GM12872 (cell line): ENCODE results near the gene VGLL2.

Source experiments
- TF ChIP-seq, protein P1 (sequence below): IDR thresholded peaks from 3 replicates; pipeline ENCODE4 v1.5.1; 2011; ENCODE audit warnings: low read depth, mild to moderate bottlenecking, low read length, moderate library complexity; ENCODE audit not compliant: insufficient read depth

The VGLL2 gene

DNA sequence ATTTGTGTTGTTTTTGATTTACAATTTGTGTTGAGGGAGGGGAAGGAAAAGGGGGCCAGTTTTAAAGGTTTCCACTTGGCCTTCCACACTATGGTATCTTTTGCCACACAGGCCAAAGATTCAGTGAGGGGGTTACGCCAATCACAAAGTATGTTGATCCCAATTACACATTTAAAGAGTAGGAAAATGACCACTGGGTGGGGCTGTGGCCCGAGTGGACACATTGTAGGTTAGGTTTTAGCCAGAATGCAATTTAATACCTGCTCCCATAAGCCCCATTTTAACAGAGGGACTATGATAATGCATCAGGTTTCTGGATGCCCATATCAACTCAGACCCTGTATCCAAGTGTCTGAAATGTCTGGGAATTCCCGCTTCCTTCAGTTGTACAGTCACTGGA lies 15.6 kb downstream of the VGLL2 start:
- TF ChIP-seq, protein P1, sequence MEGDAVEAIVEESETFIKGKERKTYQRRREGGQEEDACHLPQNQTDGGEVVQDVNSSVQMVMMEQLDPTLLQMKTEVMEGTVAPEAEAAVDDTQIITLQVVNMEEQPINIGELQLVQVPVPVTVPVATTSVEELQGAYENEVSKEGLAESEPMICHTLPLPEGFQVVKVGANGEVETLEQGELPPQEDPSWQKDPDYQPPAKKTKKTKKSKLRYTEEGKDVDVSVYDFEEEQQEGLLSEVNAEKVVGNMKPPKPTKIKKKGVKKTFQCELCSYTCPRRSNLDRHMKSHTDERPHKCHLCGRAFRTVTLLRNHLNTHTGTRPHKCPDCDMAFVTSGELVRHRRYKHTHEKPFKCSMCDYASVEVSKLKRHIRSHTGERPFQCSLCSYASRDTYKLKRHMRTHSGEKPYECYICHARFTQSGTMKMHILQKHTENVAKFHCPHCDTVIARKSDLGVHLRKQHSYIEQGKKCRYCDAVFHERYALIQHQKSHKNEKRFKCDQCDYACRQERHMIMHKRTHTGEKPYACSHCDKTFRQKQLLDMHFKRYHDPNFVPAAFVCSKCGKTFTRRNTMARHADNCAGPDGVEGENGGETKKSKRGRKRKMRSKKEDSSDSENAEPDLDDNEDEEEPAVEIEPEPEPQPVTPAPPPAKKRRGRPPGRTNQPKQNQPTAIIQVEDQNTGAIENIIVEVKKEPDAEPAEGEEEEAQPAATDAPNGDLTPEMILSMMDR = peak; percentile 26; the same call in 1 of the 3 replicates

DNA sequence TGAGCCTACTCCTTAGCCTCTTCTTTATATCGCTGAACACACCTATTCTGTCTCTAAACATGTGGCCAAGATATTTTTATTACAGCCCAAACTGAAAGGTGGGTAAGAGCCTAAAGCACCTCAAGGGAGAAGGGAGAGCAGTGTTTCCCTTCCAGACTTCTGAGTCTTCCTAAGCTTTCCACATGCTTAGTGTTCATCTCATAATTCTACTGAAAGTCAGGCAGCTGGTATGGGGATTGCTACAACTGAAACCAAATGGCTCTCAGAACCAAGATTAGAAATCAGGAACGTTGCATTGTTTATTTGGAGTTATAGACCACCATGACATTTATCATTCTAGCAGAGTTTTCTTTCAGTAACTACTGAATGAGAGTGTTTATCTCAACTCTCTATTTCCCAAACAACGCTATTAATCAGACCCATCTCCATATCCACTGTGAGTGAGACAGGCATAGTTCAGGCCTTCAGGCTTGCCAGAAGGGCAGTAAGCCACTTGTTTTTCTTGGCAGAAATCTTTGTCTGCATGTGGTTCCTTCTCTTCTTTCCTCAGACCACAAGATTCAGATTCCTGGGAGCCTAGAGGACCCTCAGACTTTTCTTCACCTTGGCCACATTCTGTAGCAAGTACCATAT lies 22.8 kb downstream of the VGLL2 start:
- TF ChIP-seq, protein P1 = no peak

DNA sequence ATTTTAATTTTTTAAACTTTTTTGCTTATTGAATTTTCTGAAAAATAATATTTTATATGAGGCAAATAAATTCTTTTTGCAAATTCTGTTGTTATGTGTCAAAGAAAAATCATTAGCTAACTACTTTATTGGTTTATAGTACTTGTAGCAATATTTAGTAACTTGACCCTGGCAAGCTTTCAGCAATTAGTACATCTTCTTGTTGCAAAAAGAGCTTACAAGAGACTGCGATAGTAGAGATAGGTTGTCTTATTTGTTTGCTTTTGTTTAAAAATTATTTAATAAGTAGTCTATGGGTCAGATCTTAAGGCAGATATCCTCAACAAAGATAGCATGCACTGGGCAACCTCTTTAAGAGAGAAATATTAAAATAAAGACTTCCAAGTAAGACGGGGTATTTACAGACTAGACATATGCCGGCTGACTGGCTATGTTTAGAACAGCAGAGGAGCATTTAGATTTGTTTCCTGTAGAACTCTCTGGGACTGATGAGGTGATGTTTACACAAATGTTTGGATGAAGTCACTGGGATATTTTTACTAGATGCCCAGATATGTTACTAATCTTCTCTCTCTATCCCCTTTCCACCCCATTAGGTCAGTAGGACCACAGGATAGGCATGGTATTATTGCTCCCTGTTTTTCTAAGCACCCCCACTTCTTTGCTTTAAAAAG lies 25.0 kb downstream of the VGLL2 start:
- TF ChIP-seq, protein P1 = no peak

DNA sequence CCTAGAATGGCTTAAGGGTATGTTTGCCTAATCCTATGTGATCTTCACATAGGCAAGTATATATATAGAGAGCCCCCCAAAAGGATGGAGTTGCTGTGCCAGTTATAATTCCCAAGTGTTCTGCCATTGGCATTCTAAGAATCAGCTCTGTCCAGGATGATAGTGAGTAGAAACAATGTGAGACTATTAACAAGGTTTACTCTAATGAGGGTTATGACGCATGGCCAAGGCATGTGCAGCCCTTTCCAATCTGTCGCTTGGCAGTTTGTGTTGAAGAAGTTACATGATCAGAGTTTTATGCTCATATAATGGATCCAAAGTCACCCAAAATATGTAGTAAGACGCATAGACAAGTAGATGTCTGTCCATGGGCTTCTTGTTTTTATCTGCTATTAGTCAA lies 33.6 kb downstream of the VGLL2 start:
- TF ChIP-seq, protein P1 = no peak

DNA sequence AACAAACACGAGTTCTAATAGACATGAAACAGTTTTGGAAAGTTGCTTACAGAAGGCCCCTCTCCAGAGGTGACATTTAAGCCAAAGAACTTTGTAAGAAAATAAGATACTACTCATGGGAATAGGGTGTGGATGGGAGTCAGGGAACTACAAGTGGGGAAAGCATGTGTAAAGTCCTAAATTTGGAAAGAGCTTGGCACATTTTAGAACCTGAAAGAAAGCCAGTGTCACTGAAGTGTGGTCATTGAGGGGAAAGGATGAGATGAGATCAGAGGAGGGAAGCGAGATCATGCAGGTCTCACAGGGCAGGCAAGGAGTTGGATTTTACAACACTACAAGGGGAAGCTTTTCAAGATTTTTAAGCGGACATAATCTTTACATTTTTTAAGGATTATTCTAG lies 38.0 kb downstream of the VGLL2 start:
- TF ChIP-seq, protein P1 = no peak

DNA sequence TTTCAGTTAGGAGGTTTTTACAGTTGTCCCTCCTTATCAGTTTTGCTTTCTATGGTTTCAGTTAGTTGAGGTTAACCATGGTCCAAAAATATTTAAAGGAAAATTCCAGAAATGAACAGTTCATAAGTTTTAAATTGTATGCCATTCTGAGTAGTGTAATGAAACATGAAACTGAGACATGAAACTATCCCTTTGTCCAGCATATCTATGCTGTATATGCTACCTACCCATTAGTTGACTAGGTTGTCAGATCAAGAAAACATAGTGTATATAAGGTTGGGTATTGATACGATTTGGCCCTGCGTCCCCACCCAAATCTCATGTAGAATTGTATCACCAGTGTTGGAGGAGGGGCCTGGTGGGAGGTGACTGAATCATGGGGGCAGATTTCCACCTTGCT lies 39.1 kb downstream of the VGLL2 start:
- TF ChIP-seq, protein P1 = no peak

DNA sequence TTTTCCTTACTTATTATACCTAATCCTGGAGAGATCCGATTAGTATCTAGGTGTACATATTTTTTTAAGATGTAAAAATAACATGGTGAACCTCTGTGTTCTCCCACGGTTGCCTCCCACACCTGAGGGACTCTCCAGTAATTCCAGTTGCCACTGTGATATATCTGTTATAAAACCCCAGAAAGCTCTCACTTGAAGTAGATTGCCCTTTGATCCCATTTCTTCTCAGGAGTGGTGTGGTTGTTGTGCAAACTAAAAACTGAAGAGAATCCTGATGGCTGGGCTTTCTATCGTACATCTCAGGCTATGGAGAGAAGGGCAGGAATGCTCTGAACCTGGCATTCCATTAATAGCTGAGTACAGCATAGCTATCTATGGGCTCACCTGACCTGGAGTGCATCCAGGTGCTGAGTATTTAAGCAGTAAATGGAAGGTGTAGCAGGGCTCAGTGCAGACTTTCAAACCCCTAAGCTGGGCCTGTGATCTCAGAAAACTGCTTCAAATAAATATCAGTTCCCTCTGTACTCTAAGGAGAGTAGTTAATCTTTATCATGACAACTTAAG lies 41.0 kb downstream of the VGLL2 start:
- TF ChIP-seq, protein P1 = no peak
